K562 (cell line): ENCODE data around the gene LRRC59. TPM values are rescaled to one million over a fixed set of nuclear protein-coding genes. Genes with fewer than 3 reads are reported as not detected.

Experiments
- ARNT ChIP-seq, 2 experiments: fragments of 450-650 bp; IDR thresholded peaks; 2 replicates each; pipeline ENCODE4 v1.6.1; 2016; ENCODE audit warnings: mild to moderate bottlenecking in 1 of 2
- ASH1L ChIP-seq: fragments of 450-650 bp; IDR thresholded peaks from 2 replicates; pipeline ENCODE4 v1.6.1; 2018; ENCODE audit warnings: borderline replicate concordance, mild to moderate bottlenecking, low read depth; ENCODE audit not compliant: partially characterized antibody
- ATF1 ChIP-seq, 2 experiments: fragments of 450-650 bp in 1 of 2; IDR thresholded peaks; 2 replicates each; pipeline ENCODE4 v1.6.1; 2016; ENCODE audit warnings: missing compliant biosample characterization in 1 of 2, missing genetic modification characterization in 1 of 2
- BACH1 ChIP-seq: fragments of 200-800 bp; sonication (Bioruptor generic); IDR thresholded peaks from 2 replicates; pipeline ENCODE4 v1.6.1; 2016; ENCODE audit warnings: missing genetic modification characterization, missing compliant biosample characterization
- BRF1 ChIP-seq: IDR thresholded peaks from 3 replicates; pipeline ENCODE4 v1.6.1; 2011; ENCODE audit warnings: borderline replicate concordance, mild to moderate bottlenecking; ENCODE audit not compliant: insufficient read length; ENCODE audit errors: extremely low read depth
- CBFB ChIP-seq: sonication (generic); formaldehyde crosslinking; IDR thresholded peaks from 2 replicates; pipeline ENCODE4 v1.4.0; 2020; ENCODE audit warnings: mild to moderate bottlenecking, missing genetic modification reagents
- E2F3 ChIP-seq: fragments of 250-450 bp; sonication (Bioruptor Pico); IDR thresholded peaks from 2 replicates; pipeline ENCODE4 v1.4.0; 2020; ENCODE audit warnings: mild to moderate bottlenecking
- GABPB1 ChIP-seq: sonication (generic); formaldehyde crosslinking; IDR thresholded peaks from 2 replicates; pipeline ENCODE4 v1.8.0; 2022; ENCODE audit warnings: mild to moderate bottlenecking, missing genetic modification reagents
- GTF2E2 ChIP-seq: fragments of 200-800 bp; sonication (Bioruptor generic); IDR thresholded peaks from 2 replicates; pipeline ENCODE4 v1.6.1; 2016; ENCODE audit warnings: missing genetic modification characterization, missing compliant biosample characterization
- ILF3 ChIP-seq: fragments of 450-650 bp; IDR thresholded peaks from 2 replicates; pipeline ENCODE4 v1.6.1; 2018; ENCODE audit warnings: antibody characterized with exemption, mild to moderate bottlenecking, moderate library complexity, borderline replicate concordance
- KHSRP ChIP-seq: fragments of 450-650 bp; IDR thresholded peaks from 2 replicates; pipeline ENCODE4 v1.6.1; 2017
- LCOR ChIP-seq: sonication (generic); formaldehyde crosslinking; IDR thresholded peaks from 2 replicates; pipeline ENCODE4 v1.8.0; 2022; ENCODE audit warnings: mild to moderate bottlenecking, missing genetic modification reagents
- MCM7 ChIP-seq, 2 experiments: fragments of 450-650 bp; IDR thresholded peaks; 2 replicates each; pipeline ENCODE4 v1.6.1; 2016 to 2018
- NFIX ChIP-seq: fragments of 250-450 bp; sonication (Bioruptor Pico); IDR thresholded peaks from 2 replicates; pipeline ENCODE4 v1.4.0; 2020; ENCODE audit warnings: low read depth, mild to moderate bottlenecking, moderate library complexity
- PHF8 ChIP-seq: fragments of 200-600 bp; sonication (generic); IDR thresholded peaks from 2 replicates; pipeline ENCODE4 v1.6.1; 2012; ENCODE audit warnings: mixed run types, mild to moderate bottlenecking, inconsistent platforms, low read length, moderate library complexity, borderline replicate concordance
- POLR2B ChIP-seq: fragments of 450-650 bp; IDR thresholded peaks from 2 replicates; pipeline ENCODE4 v1.6.1; 2018; ENCODE audit warnings: low read depth; ENCODE audit not compliant: partially characterized antibody
- SOX6 ChIP-seq: fragments of 450-650 bp; IDR thresholded peaks from 2 replicates; pipeline ENCODE4 v1.6.1; 2014; ENCODE audit warnings: mild to moderate bottlenecking
- SRF ChIP-seq, 2 experiments: fragments of 250-450, 450-650 bp in 1 of 2; sonication (Bioruptor Pico) in 1 of 2; sonication (generic) in 1 of 2; formaldehyde crosslinking; IDR thresholded peaks; 2 replicates each; pipeline versions ENCODE4 v1.5.0 to v1.5.1; 2020 to 2022; ENCODE audit warnings: mild to moderate bottlenecking in 1 of 2, missing genetic modification reagents in 1 of 2
- TARDBP ChIP-seq: fragments of 450-650 bp; IDR thresholded peaks from 2 replicates; pipeline ENCODE4 v1.6.1; 2016
- TCF7L2 ChIP-seq: fragments of 150-350 bp; IDR thresholded peaks from 2 replicates; pipeline ENCODE4 v1.6.1; 2016; ENCODE audit warnings: low read depth, mild to moderate bottlenecking, low read length, moderate library complexity
- ZBTB33 ChIP-seq: sonication (generic); formaldehyde crosslinking; IDR thresholded peaks from 2 replicates; pipeline ENCODE4 v1.8.1; 2023; ENCODE audit warnings: mild to moderate bottlenecking, missing genetic modification reagents
- ZFP30 ChIP-seq: fragments of 250-450 bp; sonication (Bioruptor Pico); IDR thresholded peaks from 2 replicates; pipeline ENCODE4 v1.8.0; 2022; ENCODE audit warnings: moderate library complexity, mild to moderate bottlenecking, inconsistent platforms, borderline replicate concordance
- ZFX ChIP-seq: sonication (generic); formaldehyde crosslinking; IDR thresholded peaks from 2 replicates; pipeline ENCODE4 v1.8.0; 2022; ENCODE audit warnings: mild to moderate bottlenecking, missing genetic modification reagents, moderate library complexity
- ZNF140 ChIP-seq: fragments of 250-450 bp; sonication (Bioruptor Pico); IDR thresholded peaks from 2 replicates; pipeline ENCODE4 v1.8.0; 2021; ENCODE audit warnings: moderate library complexity, mild to moderate bottlenecking, inconsistent platforms
- ZNF431 ChIP-seq: sonication (generic); formaldehyde crosslinking; IDR thresholded peaks from 2 replicates; pipeline ENCODE4 v1.8.0; 2022; ENCODE audit warnings: mild to moderate bottlenecking, missing genetic modification reagents
- ZNF507 ChIP-seq: conservative IDR thresholded peaks from 2 replicates; pipeline ENCODE4 v1.6.1; 2017; ENCODE audit warnings: missing genetic modification characterization, missing compliant biosample characterization
- ZNF511 ChIP-seq: sonication (generic); formaldehyde crosslinking; IDR thresholded peaks from 2 replicates; pipeline ENCODE4 v1.8.0; 2022; ENCODE audit warnings: mild to moderate bottlenecking, missing genetic modification reagents
- ZNF583 ChIP-seq: fragments of 250-450 bp; sonication (Bioruptor Pico); IDR thresholded peaks from 2 replicates; pipeline ENCODE4 v1.4.0; 2020
- ZNF764 ChIP-seq: fragments of 250-450 bp; sonication (Bioruptor Pico); IDR thresholded peaks from 2 replicates; pipeline ENCODE4 v1.4.0; 2020; ENCODE audit warnings: low read depth, mild to moderate bottlenecking, moderate library complexity
- polyA plus RNA-seq, 8 experiments: library from polyadenylated mRNA; depleted of rRNA in 4 of 8; stranded (reverse) in 5 of 8; unstranded in 3 of 8; fragments of >200 nt; fragmentation: Nextera tagmentation in 2 of 8; fragmentation: Illumina TruSeq in 1 of 8; extraction: Ambion mirVana in 2 of 8; extraction: Trizol in 1 of 8; gene quantifications; 2 replicates each; pipeline versions ENCODE4 v1.2.1 to v1.2.3, GENCODE V29; 2011 to 2014; ENCODE audit warnings: inconsistent platforms in 1 of 8, missing spikeins in 1 of 8
- total RNA-seq, 7 experiments: library from RNA; depleted of rRNA in 6 of 7; stranded (reverse); fragments of >200 nt in 6 of 7; fragmentation: Illumina TruSeq in 2 of 7; extraction: Trizol in 2 of 7; gene quantifications; 2 replicates each; pipeline versions ENCODE4 v1.2.1 to v1.2.3, GENCODE V29; 2011 to 2021; ENCODE audit warnings: low replicate concordance in 1 of 7

Gene LRRC59
- total and polyA plus RNA-seq, 9 of the 15 experiments (the other 6 are each of a cell fraction or from before 2014, with no cell fraction given), result 27.8 to 244 (median 154) TPM

- no peak for TF ChIP-seq NFIX (CRISPR knock-in tag)
- no peak; the same call in 1 of the 2 replicates for TF ChIP-seq ZBTB33 (CRISPR knock-in tag)
- peak; percentile 60; the same call in 1 of the 2 replicates for TF ChIP-seq ZNF431 (CRISPR knock-in tag)
- no peak for TF ChIP-seq BRF1
- TF ChIP-seq CBFB (CRISPR knock-in tag), result peak; percentile 70; the same call in 1 of the 2 replicates
- TF ChIP-seq LCOR (CRISPR knock-in tag), result peak; percentile 55; the same call in 1 of the 2 replicates
- no peak for TF ChIP-seq KHSRP
- peak; percentile 100 for TF ChIP-seq PHF8
- no peak for TF ChIP-seq SRF (CRISPR knock-in tag; IDR thresholded peaks at IDR 0.05)
- TF ChIP-seq ARNT (IDR thresholded peaks at IDR 0.05), result peak in 1 of 2 experiments; percentile 86; a peak in 3 of 4 replicates
- no peak; the same call in 1 of the 2 replicates for TF ChIP-seq ATF1 (CRISPR knock-in tag; IDR thresholded peaks at IDR 0.05)
- TF ChIP-seq ATF1 (tag; IDR thresholded peaks at IDR 0.05), result peak; percentile 90
- peak; percentile 97 for TF ChIP-seq GABPB1 (CRISPR knock-in tag)
- 0 out of 2 replicates have a peak, but pooled peaks have one; percentile 41 for TF ChIP-seq SOX6
- TF ChIP-seq ZNF507 (tag), result no peak
- TF ChIP-seq ZFP30, result no peak
- 0 out of 2 replicates have a peak, but pooled peaks have one; percentile 62 for TF ChIP-seq ZNF583 (CRISPR knock-in tag)
- peak; percentile 73 for TF ChIP-seq ASH1L
- peak; percentile 95 for TF ChIP-seq GTF2E2
- 0 out of 2 replicates have a peak, but pooled peaks have one; percentile 16 for TF ChIP-seq TCF7L2
- TF ChIP-seq MCM7 (IDR thresholded peaks at IDR 0.05), result no peak; a peak in 1 of 4 replicates
- no peak for TF ChIP-seq ZNF764
- no peak for TF ChIP-seq ZNF140 (CRISPR knock-in tag)
- peak; percentile 97 for TF ChIP-seq POLR2B
- TF ChIP-seq ZNF511 (CRISPR knock-in tag), result 0 out of 2 replicates have a peak, but pooled peaks have one; percentile 21
- TF ChIP-seq ILF3, result no peak
- TF ChIP-seq TARDBP, result no peak
- no peak for TF ChIP-seq BACH1 (tag)
- peak; percentile 94 for TF ChIP-seq ZFX (CRISPR knock-in tag)
- peak; percentile 90 for TF ChIP-seq E2F3
Measured at GRCh38 chr17:50372758-50373556, 24.4 kb downstream of the LRRC59 start, which contains the start of the genes EME1 and MRPL27 (continued).
